Measurements from ENCODE around the gene RSBN1L.

GRCh38 chr7:77655836-77656455 is 40.3 kb upstream of the RSBN1L start:
- TF ChIP-seq POLR2AphosphoS5 (IDR thresholded peaks at IDR 0.05; ENCODE audit: low read depth, low read length) (no peak), TAF1 (IDR thresholded peaks at IDR 0.05; ENCODE audit: borderline replicate concordance, low read depth, low read length) (no peak)

Measured in GM12892 (cell line).